ENCODE measurements around the gene CD160.
"Not testable (repeated sequence)": the region's sequence is repeated elsewhere in the genome, so short reads cannot be mapped to it uniquely, and the experiment has no call there.

Gene CD160

GRCh38 chr1:145710291-145711027, 8.8 kb upstream of the CD160 start:
- no peak for DNase-seq

DNA sequence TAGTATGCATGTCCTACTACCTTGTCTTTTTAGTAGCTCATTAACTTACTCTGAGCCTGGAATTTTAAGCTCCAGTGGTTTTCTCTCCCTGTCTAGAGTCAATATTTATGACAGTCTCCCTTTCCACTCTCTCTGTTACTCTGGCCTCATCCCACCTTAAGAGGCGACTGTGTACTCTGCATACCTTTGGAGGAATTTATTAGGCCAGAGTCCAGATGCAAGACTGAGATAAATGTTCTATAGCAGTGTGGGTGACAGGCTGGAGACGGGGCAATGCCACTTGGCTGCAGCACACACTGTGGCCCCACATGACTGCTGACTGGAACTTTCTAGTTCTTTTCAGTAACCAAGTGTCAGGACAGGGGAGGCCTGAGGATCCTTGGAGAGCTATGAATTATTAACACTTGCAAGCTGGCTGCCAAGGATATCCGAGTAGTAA, 8.1 kb upstream of the CD160 start:
- DNase-seq = no peak

- DNase-seq = no peak
Measured at GRCh38 chr1:145714524-145715111, 4.7 kb upstream of the CD160 start.

GRCh38 chr1:145716641-145717345, 2.5 kb upstream of the CD160 start:
- no peak for DNase-seq

GRCh38 chr1:145717833-145718232, 1.5 kb upstream of the CD160 start:
- DNase-seq = no peak

DNA sequence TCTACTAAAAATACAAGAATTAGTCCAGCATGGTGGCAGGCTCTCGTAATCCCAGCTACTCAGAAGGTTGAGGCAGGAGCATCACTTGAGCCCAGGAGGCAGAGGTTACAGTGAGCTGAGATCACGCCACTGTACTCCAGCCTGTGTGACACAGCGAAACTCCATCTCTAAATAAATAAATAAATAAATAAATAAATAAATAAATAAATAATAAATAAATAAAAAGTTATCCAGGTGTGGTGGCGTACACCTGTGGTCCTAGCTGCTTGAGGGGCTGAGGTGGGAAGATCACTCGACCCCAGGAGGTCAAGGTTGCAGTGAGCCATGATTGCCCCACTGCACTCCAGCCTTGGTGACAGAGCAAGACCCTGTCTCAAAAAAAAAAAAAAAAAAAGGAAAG, 834 bp upstream of the CD160 start:
- not testable (repeated sequence) for DNase-seq

DNA sequence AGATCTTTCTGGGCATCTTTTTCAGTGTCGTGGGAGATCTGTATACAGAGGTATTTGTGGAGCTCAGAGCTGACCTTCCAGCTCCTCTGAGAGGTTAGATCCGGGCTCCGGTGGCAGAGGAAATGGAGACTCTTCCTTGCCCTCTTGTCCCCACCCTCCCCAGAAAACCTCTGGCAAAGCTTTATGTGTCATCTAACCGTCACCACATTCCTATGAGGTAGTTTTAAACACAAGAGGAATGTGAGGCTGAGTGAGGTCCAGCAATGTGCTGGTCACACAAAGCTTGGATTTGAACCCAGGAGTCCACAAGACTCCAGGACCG, 1.2 kb downstream of the CD160 start:
- no peak for DNase-seq

- DNase-seq = no peak
Measured at GRCh38 chr1:145720878-145721671, 1.8 kb downstream of the CD160 start.

DNA sequence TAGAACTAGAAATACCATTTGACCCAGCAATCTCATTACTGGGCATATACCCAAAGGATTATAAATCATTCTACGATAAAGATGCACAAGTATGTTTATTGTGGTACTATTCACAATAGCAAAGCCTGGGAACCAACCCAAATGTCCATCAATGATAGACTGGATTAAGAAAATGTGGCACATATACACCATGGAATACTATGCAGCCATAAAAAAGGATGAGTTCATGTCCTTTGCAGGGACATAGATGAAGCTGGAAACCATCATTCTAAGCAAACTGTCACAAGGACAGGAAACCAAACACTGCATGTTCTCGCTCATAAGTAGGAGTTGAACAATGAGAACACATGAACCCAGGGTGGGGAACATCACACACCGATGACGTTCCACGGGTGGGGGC, 6.9 kb downstream of the CD160 start:
- not testable (repeated sequence) for DNase-seq

DNA sequence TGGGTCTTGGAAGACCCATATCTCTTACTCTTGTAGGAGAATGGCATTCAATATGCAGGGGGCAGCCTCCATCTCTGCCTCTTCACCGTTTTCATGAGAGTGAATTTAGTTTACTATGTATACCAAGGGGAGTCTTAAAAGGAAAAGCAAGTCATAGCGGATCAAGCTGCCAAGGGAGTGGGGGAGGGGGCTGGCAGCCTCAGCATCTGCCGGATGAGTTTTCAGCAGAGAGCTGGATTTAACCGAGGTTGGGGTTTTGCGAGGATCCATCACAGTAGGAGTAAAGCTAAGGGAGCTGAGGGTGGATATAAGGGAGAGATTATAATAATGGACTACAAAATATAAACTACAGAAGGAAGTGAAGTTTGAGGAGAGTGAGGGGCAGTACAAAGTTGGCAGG, 9.9 kb downstream of the CD160 start:
- no peak for DNase-seq

DNA sequence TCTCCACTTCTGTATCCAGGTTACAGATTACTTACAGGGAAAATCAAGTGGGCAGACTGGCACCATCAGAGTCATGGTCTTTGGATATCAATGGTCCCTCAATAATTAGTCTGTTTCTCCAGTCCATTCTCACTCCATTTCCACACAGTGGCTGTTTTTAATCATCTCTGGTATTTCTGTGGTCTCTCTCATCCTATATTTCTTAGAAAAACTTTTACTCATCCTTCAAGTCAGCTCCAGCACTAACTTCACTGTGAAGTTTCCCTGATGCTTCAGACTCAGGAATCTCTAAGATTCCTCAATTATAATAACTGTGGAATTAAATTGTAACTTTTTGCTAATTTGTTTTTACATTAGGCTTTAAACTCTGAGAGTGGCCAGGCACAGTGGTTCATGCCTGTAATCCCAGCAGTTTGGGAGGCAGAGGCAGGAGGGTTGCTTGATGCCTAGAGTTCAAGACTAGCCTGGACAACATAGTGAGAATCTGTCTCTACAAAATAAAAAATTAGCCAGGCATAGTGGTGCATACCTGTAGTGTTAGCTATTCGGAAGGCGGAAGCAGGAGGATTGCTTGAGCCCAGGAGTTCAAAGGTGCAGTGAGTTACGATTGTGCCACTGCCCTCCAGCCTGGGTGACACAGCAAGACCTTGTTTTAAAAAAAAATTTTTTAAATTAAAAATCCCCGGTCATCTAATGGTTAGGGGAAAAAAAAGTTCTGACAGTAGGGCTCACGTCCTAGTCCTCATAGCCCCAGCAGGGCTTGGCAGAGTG, 10.6 kb downstream of the CD160 start:
- no peak for DNase-seq

- no peak for DNase-seq
Measured at GRCh38 chr1:145730467-145730866, 11.2 kb downstream of the CD160 start.

GRCh38 chr1:145730900-145731299, 11.6 kb downstream of the CD160 start:
- no peak for DNase-seq

DNA sequence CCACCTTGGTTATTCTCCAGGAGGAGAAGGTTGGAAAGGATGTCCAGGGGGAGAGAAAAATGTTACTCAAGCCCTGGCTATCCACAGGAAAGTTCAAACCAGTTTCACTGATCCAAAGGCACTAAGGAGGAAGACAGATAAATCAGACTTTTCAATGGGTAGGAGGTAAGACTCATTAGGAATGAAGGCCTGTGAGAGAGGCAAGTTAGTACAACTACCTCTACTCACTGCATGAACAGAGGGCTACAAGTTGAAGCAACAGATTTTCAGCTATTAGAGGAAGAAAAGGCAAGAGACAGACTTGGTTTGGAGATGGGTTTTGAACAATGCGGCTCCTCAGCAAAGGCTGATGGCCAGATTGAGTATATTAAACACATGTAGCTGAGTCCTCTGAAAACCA, 16.9 kb downstream of the CD160 start:
- no peak for DNase-seq

- DNase-seq = no peak
Measured at GRCh38 chr1:145740269-145740668, 21.0 kb downstream of the CD160 start.

DNA sequence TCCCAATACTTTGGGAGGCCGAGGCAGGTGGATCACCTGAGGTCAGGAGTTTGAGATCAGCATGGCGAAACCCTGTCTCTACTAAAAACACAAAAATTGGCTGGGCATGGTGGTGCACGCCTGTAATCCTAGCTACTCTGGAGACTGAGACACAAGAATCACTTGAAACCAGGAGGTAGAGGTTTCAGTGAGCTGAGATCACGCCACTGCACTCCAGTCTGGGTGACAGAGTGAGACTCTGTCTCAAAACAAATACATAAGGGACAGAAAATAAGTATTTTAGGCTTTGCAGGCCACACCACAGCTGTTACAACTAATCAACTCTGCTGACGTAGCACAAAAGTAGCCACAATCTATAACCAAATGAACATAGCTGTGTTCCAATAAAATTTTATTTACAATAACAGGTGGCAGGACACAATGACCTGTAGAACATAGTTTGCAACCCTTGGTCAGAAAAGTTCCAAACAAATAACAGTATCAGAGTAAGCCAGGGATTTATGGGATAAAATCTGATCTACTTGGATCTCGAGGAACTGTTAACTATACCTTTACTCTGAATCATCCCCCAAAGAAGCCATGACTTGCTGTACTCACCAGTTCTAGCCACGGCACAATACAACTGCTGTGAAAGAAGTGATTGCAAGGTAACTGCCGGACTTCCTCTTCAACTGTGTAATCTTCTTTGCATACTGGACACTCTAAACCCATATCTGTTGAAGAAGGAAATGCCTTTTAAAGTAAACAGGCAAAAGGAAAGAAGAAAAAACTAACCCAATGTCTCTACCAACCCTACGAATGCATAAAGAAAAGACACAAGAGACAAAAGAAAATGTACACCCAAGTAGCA, 28.3 kb downstream of the CD160 start:
- DNase-seq = no peak

GRCh38 chr1:145750426-145750825, 31.1 kb downstream of the CD160 start:
- no peak for DNase-seq

DNA sequence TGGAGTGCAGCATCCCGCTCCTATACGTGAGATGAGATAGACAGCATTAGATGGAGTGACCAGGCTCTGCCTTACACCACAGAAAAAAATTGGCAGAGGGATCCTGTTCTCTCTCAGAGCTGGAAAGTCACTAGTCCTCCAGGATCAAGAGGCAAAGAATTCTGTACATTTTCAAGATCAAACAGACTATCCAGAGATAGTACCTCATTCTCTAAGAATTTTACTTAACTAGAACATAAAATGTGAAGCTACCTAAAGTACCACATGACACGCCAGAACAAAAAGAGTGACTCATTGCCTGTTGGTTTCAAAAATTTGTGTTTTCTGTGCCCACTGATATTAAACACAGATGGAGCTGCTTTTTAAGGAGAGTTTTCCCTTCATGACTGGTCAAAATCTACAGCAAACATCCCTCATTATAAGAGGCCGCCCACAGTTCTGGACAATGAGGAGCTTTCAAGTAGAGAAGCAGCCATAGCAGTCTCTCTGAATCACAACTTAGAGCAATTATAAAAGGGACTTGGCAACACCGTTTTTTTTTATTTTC, 32.3 kb downstream of the CD160 start:
- DNase-seq = no peak

DNA sequence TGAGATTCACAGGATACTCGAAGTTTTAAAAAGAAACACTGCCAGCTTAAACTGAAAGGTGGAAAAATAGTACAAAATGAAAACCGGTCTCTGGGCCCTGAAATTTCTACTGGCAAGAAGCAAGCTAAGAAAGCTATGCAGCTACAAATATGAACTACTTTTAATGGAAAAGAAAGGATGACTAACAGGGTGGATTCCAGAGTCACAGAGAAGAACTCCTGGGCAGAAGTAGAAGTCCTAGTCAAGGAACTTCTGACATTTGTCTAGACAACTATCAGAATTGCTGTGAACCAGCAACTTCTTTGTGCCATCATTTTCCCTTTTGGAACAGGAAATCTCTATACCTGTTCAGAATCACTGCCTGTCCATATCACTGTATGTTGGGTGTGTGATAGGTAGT, 38.1 kb downstream of the CD160 start:
- no peak for DNase-seq

DNA sequence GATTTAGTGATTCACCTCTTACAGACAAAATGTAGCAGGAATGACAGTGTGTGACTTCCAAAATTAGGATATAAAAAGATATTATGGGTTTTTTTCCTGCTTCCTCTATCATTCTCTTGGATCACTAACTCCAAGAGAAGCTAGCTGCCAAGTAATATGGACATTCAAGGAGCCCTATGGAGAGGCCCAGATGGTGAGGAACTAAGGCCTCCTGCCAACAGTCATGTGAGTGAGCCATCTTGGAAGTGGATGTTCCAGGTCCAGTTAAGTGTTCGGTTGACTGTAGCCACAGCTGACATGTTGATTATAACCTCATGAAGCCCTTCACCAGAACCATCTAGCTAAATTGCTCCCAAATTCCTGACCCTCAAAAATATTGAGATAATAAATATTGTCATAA, 38.8 kb downstream of the CD160 start:
- no peak for DNase-seq

GRCh38 chr1:145758575-145758974, 39.3 kb downstream of the CD160 start:
- no peak for DNase-seq
